Measurements from ENCODE around the gene DNMT1.

DNA sequence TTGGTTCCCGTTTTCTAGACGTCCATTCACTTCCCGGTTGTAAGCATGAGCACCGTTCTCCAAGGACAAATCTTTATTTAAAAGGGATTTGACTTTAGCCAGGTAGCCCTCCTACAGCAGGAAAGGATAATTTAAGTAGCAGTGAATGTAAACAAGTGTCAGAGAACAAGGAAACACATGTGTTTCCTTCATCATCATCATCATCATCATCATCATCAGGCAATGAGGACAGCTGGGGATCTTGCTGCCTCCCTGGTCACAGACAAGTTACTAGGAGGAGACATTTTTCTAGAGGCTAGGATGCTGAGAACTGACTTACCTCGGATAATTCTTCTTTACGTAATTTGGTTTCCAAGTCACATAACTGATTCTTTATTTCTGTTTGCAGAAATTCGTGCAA is 14.3 kb downstream of the DNMT1 start:
- no peak for TF ChIP-seq EP300 (IDR thresholded peaks at IDR 0.05)
- TF ChIP-seq, protein P1, sequence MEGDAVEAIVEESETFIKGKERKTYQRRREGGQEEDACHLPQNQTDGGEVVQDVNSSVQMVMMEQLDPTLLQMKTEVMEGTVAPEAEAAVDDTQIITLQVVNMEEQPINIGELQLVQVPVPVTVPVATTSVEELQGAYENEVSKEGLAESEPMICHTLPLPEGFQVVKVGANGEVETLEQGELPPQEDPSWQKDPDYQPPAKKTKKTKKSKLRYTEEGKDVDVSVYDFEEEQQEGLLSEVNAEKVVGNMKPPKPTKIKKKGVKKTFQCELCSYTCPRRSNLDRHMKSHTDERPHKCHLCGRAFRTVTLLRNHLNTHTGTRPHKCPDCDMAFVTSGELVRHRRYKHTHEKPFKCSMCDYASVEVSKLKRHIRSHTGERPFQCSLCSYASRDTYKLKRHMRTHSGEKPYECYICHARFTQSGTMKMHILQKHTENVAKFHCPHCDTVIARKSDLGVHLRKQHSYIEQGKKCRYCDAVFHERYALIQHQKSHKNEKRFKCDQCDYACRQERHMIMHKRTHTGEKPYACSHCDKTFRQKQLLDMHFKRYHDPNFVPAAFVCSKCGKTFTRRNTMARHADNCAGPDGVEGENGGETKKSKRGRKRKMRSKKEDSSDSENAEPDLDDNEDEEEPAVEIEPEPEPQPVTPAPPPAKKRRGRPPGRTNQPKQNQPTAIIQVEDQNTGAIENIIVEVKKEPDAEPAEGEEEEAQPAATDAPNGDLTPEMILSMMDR (IDR thresholded peaks at IDR 0.05) = no peak
- no peak for TF ChIP-seq POLR2A (IDR thresholded peaks at IDR 0.05; ENCODE audit: low read depth)
- TF ChIP-seq POLR2AphosphoS5 (IDR thresholded peaks at IDR 0.05) = no peak
